Measurements from ENCODE around the gene NDFIP1. TPM values are rescaled to one million over a fixed set of nuclear protein-coding genes. Genes with fewer than 3 reads are reported as not detected.

Gene NDFIP1
- total RNA-seq, 1 experiment from 2014 or later = 49.3 TPM

DNA sequence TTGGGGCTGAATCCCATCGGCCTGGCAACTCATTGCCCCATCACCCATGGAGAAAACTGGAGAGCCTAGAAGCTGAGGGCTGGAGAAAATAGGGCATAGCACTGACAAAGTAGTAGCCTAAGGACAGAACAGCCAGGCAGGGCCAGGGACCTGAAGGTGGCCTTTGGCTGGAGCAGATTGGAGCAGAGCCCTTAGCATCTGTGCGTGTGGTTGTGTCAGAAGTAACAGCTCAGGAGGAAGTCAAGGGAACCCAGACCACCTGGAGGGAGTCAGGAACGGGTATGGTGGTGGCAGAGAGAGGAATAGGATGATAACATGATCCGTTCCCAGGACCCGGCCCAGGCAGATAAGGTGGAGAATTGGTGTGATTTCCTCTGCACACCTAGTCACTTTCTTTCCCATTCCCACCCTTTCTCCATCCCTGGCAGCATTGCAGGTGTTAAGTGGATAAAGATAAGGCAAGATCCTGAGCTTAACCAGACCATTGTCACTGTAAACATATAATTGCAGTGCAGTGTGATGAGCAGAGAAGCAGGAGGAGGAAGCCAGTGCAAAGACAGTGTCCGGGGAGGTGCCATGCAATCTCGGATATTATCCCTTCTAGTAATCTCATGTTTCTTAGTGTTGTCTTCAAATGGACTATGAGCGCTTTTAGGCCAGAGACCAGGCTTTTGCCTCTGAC is 67.0 kb downstream of the NDFIP1 start:
- no TSS peak for BruUV-seq (replicated peaks)
- no peak for DNase-seq (ENCODE audit: low spot score)
- Histone ChIP-seq H3K27ac (ENCODE audit: low read depth, low read length, poor library complexity, severe bottlenecking) (no peak overlapping the region), H3K9me3 (ENCODE audit: low read depth, low read length, poor library complexity, severe bottlenecking) (no peaks in the 10 kb centered on the region), H3K4me1 (ENCODE audit: insufficient read depth, low read length, poor library complexity, severe bottlenecking) (no peaks in the 10 kb centered on the region), H3K4me3 (ENCODE audit: low read depth, low read length, poor library complexity, severe bottlenecking) (no peak overlapping the region), H3K36me3 (ENCODE audit: insufficient read depth, low read length, poor library complexity, severe bottlenecking) (no peaks in the 10 kb centered on the region), H3K27me3 (replicated peaks; ENCODE audit: insufficient read depth, low read depth, low read length, poor library complexity) (no peaks in the 10 kb centered on the region)
- intact Hi-C loops (cut with micrococcal nuclease; ENCODE audit: unreplicated experiment) = no loop called here
- no peak for TF ChIP-seq EZH2 (IDR thresholded peaks at IDR 0.05; ENCODE audit: borderline replicate concordance, low read depth, low read length, poor library complexity, severe bottlenecking)
- TF ChIP-seq, protein P1, sequence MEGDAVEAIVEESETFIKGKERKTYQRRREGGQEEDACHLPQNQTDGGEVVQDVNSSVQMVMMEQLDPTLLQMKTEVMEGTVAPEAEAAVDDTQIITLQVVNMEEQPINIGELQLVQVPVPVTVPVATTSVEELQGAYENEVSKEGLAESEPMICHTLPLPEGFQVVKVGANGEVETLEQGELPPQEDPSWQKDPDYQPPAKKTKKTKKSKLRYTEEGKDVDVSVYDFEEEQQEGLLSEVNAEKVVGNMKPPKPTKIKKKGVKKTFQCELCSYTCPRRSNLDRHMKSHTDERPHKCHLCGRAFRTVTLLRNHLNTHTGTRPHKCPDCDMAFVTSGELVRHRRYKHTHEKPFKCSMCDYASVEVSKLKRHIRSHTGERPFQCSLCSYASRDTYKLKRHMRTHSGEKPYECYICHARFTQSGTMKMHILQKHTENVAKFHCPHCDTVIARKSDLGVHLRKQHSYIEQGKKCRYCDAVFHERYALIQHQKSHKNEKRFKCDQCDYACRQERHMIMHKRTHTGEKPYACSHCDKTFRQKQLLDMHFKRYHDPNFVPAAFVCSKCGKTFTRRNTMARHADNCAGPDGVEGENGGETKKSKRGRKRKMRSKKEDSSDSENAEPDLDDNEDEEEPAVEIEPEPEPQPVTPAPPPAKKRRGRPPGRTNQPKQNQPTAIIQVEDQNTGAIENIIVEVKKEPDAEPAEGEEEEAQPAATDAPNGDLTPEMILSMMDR (conservative IDR thresholded peaks at IDR 0.05; ENCODE audit: low read depth, low read length) = no peak
- ChIA-PET CTCF (no interaction called here), POLR2A (ENCODE audit: low non-redundant PET) (no interaction called here)

DNA sequence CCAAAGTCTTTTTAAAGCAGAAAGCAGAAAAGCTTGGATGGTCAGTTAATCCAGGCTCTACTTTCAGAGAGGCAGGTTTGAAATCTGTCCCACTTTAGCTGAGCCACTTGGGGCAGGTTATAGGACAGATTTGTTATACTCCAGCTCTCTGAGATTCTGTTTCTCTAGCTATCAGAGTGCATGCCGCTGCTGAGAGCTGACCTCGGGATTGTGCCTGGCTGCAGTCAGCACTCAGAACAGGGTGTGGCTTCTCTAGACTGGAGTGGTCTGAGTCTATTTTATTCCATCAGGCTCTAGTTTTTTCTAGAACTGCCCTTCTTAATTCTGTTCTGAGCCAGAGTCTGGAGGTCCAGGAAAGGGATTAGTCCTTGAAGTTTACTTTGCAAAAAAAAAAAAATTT is 67.7 kb downstream of the NDFIP1 start:
- H3K4me1 ChIP-seq (ENCODE audit: insufficient read depth, low read length, poor library complexity, severe bottlenecking) = no peaks in the 10 kb centered on the region
- BruUV-seq (replicated peaks) = no TSS peak
- no peak overlapping the region for H3K4me3 ChIP-seq (ENCODE audit: low read depth, low read length, poor library complexity, severe bottlenecking)
- no peaks in the 10 kb centered on the region for H3K27me3 ChIP-seq (replicated peaks; ENCODE audit: insufficient read depth, low read depth, low read length, poor library complexity)
- intact Hi-C loops (cut with micrococcal nuclease; ENCODE audit: unreplicated experiment) = no loop called here
- ChIA-PET CTCF (no interaction called here), POLR2A (ENCODE audit: low non-redundant PET) (no interaction called here)
- no peak for DNase-seq (ENCODE audit: low spot score)
- H3K36me3 ChIP-seq (ENCODE audit: insufficient read depth, low read length, poor library complexity, severe bottlenecking) = no peaks in the 10 kb centered on the region
- no peak overlapping the region for H3K27ac ChIP-seq (ENCODE audit: low read depth, low read length, poor library complexity, severe bottlenecking)
- H3K9me3 ChIP-seq (ENCODE audit: low read depth, low read length, poor library complexity, severe bottlenecking) = no peaks in the 10 kb centered on the region
- no peak for TF ChIP-seq EZH2 (IDR thresholded peaks at IDR 0.05; ENCODE audit: borderline replicate concordance, low read depth, low read length, poor library complexity, severe bottlenecking)
- TF ChIP-seq, protein P1 (conservative IDR thresholded peaks at IDR 0.05; ENCODE audit: low read depth, low read length) = no peak

DNA sequence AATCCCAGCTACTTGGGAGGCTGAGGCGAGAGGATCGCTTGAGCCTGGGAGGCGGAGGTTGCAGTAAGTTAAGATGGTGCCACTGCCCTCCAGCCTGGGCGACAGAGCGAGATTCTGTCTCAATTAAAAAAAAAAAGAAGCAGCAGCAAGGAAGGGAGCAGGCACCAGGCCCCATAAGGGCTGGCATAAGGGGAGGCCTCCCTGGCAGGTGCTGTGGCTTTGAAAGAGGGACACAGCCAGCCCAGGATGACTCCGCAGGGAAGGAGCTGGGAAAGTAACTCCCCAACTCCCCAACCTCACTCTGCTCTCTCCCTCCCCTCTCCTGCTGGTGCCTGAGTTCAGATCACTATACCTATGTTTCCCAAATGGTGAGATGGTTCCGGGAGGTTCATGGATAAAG is 70.1 kb downstream of the NDFIP1 start:
- H3K36me3 ChIP-seq (ENCODE audit: insufficient read depth, low read length, poor library complexity, severe bottlenecking) = no peaks in the 10 kb centered on the region
- no peaks in the 10 kb centered on the region for H3K27me3 ChIP-seq (replicated peaks; ENCODE audit: insufficient read depth, low read depth, low read length, poor library complexity)
- BruUV-seq (replicated peaks) = no TSS peak
- no peak for TF ChIP-seq EZH2 (IDR thresholded peaks at IDR 0.05; ENCODE audit: borderline replicate concordance, low read depth, low read length, poor library complexity, severe bottlenecking)
- TF ChIP-seq, protein P1 (conservative IDR thresholded peaks at IDR 0.05; ENCODE audit: low read depth, low read length) = no peak
- POLR2A ChIA-PET (ENCODE audit: low non-redundant PET) = no interaction called here
- no peak overlapping the region for H3K27ac ChIP-seq (ENCODE audit: low read depth, low read length, poor library complexity, severe bottlenecking)
- no peak for DNase-seq (ENCODE audit: low spot score)
- H3K9me3 ChIP-seq (ENCODE audit: low read depth, low read length, poor library complexity, severe bottlenecking) = no peaks in the 10 kb centered on the region
- no peaks in the 10 kb centered on the region for H3K4me1 ChIP-seq (ENCODE audit: insufficient read depth, low read length, poor library complexity, severe bottlenecking)
- no peak overlapping the region for H3K4me3 ChIP-seq (ENCODE audit: low read depth, low read length, poor library complexity, severe bottlenecking)
- CTCF ChIA-PET = no interaction called here
- intact Hi-C loops (cut with micrococcal nuclease; ENCODE audit: unreplicated experiment) = no loop called here
